PC-3 (cell line): ENCODE measurements around the gene SCNN1B.

Source experiments
- CTCF ChIP-seq: fragments of 300-600 bp; sonication (generic); conservative IDR thresholded peaks from 2 replicates; pipeline ENCODE4 v1.5.1; 2017; ENCODE audit warnings: antibody characterized with exemption, low read depth, mild to moderate bottlenecking, low read length
- EZH2 ChIP-seq: fragments of 300-600 bp; sonication (generic); IDR thresholded peaks from one replicate; pipeline ENCODE4 v1.6.1; 2017; ENCODE audit warnings: antibody characterized with exemption, mild to moderate bottlenecking, low read length; ENCODE audit not compliant: unreplicated experiment
- EZH2phosphoT487 ChIP-seq: fragments of 300-600 bp; sonication (generic); IDR thresholded peaks from 2 replicates; pipeline ENCODE4 v1.6.1; 2018; ENCODE audit warnings: mild to moderate bottlenecking, antibody characterized with exemption, low read length, borderline replicate concordance

GRCh38 chr16:23303685-23304084, 1.6 kb downstream of the SCNN1B start:
- TF ChIP-seq CTCF: no peak
- TF ChIP-seq EZH2: no peak
- TF ChIP-seq EZH2phosphoT487: no peak
